CD4-positive, alpha-beta T cell treated with Interferon gamma for 1 hour (primary cell): ENCODE data around the gene CHN1.

Experiments used
- DNase-seq: peaks from one replicate; pipeline ENCODE4 v3.0.0-alpha.2; 2020

Gene CHN1

DNA sequence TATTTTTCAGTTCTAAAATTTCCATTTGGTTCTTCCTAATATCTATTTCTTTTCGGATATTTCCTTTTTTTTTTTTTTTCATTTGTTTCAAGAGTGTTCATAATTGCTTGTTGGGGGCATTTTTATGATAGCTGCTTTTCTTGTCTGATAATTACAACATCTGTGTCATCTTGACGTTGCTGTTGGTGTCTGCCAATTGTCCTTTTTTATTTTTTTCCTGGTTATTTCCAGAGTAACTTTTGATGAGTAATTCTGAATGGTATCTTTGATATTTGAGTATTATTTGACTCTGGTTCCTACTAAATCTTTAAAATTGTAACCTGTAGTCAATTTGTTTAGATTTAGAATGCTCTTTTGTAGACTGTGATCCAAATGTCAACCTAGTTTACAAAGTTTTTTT is 189.7 kb downstream of the CHN1 start:
- no peak for DNase-seq

DNA sequence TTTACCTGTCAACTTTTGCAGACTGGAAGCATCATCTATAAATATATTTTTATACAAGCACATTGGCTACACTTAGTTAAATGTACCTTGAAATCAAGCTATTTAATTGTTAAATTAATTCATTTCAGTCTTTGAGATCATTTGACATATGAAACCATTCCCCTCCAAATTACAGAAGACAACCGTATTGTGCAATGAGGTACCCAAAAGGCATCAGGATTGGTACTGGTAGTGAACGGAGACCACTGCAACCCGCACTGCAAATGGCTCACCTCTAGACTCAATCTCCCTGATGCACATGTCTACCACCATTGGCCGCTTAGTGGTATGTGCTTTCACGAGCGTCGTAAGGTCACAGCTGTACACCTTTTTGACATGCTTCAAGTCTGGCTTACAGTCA is 193.1 kb downstream of the CHN1 start:
- no peak for DNase-seq

DNA sequence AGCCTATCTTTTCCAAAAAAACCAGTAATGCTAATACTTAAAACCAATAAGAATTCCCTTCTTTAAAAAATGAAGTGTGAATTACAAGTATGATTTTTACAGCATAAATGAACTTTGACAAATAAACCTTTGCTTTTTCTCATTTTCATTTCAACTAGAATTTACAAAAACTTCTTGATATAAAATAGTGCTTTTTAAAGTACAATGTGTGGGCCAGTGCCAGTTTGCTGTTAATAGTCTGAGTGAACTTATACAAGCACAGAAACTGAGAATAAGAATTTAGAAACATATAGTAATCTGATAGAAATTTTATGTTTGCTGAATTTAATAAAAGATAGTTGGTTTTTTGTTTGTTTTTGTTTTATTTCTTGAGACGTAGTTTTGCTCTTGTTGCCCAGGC is 197.2 kb downstream of the CHN1 start:
- no peak for DNase-seq

DNA sequence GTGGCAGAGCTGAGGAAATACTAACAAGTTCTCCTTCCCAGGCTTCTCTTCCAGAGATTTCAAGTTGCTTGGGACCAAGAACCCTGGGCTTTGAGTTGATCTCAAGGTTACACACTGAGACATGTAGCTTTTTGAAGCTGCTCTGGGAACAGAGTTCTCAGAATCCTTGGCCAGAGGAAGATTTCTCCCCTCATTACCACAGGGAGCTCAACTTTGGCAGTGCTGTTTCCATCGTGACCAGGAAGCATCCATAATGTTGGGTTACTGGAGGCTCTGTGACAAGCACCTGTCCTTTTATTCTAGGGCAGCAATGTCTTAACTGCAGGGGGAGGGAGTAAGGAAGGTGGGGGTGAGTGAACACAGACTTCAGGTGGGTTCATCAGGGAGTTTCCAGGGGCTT is 199.4 kb downstream of the CHN1 start:
- DNase-seq = no peak

DNA sequence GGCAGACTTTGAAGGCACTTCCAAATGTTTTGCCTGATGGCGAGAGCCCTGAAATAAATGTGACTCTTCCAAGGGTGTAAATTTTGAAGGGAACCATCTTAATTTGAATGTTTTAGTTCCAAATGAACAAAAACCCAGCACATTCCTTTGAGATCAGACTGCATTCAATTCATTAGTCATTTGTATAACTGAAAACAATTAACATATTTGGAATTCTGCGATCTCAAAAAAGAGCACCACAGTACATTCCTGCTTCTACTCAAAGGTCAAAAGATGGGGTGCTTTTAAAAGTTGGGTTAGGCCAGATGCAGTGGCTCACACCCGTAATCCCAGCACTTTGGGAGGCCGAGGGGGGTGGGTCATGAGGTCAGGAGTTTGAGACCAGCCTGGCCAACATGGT is 202.7 kb downstream of the CHN1 start:
- DNase-seq = no peak

DNA sequence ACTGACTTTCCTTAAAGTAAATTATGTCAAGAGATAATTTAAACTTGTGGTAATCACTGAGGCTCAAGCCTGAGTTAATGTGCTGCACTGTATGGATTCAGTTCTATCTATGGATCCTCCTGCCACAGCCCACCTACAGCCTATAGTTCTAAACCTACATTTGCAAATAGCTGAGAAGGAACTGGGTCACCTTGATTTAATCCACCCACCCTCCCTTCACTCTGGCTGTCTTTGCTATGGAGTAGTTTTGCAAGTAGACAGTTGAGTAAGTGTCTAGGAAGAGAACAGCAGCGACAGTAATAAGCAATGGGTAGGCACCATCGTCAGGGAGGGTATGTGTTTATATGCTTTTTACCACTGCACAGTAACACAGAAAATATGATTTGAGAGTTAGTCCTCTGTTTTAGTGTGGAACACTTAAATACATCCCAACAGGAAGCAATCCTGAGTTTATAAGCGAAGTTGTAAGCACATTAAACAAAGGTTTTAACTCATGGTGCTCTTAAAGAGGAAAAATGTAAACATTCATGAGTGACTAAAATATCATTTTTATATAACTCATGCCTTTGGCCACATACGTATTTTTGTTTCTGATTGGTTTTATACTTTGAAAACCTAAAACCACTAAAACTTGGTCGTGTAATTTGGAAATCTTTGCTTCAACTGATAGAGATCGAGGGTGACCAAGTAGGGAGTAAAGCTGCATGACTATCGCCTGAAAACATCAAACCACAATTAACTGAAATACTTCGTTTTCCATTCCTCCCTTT is 204.6 kb downstream of the CHN1 start:
- no peak for DNase-seq

DNA sequence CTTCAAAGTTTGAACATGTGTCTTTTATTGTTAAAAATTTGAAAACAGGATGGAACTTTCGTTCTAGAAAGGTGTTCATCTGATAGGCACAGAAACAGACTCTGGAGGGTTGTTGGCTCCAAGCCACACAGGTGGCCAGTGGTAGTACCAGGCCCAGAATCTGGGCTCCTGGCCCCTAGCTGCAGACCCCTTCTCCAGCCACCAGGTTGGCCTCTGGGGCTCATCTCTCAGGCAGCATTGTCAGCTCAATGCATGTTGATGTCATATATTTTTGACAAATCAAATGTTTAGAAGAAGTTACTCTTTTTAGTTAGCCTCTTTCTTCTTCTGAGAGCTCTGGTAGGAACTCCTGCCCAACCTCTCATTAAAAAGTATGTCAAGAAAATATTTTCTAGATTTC is 206.4 kb downstream of the CHN1 start:
- no peak for DNase-seq

DNA sequence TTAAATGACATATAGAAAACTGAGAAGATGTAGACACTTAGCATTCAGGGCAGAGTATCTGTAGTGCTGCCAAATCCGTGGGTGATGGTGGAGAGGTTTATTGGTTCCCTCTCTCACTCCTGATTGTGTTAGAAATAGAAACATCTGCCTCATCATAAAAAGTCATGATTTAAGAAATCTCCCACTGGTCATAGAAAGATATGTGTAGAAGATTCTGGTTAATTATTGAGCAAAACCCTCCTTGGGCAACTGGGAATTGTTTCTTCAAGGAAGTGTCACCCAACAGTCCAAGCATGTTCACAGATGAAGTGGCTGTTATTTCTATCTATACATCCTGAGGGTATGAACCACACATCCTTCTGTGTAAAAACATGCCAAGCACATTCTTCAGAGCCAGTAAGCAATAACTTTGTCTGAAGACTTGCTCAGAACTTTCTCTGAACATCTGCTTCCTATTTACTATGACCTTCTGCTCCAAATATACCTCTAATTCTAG is 207.4 kb downstream of the CHN1 start:
- no peak for DNase-seq

DNA sequence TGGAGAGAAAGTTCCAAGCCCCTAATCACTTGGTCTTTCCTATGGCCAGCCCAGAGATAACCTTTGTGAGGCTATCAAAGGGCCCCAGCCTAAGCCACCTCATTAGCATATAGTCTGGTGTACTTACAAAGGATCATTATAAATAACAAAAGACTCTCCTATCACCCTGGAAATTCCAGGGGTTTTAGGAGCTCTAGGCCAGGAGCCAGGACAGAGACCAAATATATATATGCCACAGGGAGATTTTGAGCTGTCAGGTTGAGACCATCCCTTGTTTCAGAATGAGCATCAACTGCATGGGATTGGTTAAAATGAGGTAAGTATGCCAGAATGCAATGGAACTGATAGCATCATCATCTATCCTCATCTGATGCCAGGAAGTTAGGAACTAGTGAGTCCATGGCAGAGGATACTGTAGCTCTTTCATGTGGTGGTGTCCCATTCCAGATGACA is 208.8 kb downstream of the CHN1 start:
- DNase-seq = no peak

DNA sequence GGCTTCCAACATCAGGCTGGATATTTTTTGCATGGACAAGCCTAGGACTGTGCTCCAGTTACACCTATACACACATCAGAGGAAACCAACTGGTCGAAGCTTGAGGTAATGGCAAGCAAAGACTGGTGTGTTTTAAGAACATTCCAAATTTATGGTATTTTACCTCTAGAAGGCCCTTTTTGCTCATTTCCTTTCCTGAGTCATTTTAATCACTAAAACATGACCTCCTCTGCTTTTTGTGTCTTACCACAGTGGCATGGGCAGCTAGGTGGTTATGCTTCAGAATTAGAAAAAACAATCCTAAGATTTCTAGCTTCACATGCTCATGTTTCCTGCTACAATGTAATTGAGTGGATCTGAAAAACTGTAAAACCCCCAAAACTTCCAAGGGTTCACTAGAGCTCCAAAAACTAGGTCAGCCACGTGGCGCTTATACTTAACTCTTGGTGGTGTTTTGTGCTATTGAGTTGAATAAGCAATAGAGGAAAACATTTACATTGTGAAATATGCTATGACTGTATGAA is 210.3 kb downstream of the CHN1 start:
- no peak for DNase-seq

DNA sequence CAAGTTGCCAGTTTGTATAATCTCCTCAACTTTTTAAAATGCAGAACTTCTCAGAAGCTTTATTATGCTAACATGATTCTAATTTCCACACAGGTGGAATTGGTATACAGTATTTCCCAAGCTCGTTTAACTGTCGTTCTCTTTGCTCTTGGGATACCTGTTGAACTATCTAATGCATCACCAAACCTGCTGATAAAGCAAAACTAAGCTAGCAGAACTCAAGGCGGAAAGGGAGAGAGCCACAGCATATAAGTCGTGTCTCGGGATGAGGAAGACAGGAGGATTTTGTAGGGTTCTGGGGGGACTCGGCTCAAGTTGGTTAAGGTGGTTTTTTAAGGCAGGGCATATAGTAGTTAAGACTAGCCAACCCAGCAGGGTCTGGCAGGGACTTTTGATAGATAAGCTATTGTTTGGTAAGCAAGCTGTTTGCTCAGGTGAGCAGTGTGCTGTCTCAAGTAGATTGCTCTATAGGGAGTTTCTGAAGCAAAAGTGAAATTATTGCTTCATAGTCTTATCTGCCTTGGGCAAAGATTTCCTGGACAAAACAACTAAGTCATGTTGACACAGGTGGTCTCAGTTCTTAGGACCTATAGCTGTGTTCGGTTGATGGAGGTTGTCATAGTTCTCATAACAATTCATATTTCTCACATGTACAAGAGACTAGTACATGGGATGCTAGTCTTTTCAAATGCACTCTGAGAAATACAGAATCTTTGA is 212.7 kb downstream of the CHN1 start:
- no peak for DNase-seq

DNA sequence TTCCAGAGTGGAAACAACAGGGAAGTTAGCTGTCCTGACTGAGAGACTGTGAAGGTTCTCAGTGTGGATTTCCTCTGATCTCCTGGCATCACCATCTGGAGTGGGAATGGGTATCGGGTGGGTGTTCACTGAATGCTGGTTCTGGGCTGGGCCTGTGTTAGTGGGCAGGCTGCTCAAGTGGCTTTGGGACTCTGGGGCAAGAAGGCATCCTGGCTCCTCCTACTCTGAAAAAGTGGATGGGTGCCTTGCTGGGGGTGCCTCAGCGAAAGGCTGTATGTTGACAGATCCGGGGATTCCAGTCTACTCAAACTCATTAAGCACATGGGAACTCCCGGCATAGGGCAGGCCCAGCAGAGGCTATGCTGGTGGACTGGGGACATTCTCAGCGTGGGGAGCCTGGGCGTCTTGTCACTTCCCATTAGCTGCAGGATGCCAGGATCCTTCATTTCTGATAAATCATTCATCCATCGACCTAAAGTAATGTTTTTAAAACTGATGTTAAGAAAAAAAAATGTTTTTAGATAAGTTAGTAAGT is 213.4 kb downstream of the CHN1 start:
- DNase-seq = no peak

DNA sequence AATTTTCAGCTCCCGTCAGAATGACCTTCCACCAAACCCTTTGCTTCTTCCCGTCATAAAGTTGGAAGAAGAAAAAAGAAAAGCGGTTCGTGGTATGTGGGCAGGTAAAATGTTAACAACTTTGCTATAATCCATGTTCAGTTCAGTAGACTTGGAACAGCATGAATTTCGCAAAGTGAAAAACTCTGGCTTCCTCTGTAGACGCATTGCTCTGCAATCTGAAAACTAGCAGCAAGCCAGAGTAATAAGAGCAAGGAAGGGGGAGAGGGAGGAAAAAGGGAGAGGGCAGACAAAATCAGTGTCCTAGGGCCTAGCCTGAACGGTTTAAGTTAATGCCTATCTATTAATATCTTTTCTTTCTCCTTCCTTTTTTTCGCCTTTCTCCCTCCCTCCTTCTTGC is 214.2 kb downstream of the CHN1 start:
- DNase-seq = no peak

DNA sequence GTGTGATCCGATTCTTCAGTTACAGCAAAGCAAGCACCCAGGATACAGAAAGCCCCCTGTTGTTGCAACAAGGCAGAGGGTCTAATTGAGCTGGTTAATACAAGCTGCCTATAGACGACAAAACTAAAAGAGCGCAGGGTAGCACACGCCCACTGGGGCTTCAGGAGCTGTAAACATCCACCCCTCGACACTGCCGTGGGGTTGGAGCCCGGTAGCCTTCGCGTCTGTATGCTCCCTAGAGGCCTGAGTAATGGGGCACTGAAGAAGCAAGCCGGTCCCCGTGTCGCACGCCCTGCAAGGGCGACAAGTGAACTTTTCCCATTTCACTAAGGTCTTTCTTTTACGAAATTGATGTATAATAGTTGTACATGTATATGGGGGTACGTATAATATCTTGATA is 216.2 kb downstream of the CHN1 start:
- DNase-seq = no peak

DNA sequence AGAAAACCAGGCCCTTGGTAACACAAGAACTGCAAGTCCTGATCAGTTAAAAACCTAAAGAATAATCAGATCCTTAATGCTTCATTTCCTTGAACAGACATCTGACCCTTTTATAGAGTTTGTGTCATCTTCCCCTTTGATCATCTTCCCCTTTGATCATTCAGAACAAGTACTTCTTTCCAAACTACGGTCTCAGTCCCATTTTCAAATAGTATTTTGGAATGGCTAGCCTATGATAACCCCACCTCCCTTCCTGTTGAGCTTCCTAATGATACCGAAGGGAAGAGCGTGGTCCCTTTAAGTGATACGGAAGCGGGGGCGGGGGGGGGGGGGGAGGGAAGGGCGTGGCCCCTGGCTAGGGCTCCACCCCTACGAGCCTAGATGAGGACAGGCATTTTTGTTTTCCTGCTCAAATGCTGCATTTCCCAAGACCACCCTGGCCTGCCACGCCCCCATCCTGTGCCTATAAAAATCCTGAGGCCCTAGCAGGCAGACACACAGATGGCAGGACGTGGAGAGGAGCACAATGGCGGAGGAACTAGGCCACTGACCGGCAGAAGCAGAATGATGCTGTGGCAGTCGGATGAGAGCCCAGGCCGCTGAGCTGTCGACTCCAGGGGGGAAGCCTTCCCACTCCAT is 216.8 kb downstream of the CHN1 start:
- DNase-seq = no peak

DNA sequence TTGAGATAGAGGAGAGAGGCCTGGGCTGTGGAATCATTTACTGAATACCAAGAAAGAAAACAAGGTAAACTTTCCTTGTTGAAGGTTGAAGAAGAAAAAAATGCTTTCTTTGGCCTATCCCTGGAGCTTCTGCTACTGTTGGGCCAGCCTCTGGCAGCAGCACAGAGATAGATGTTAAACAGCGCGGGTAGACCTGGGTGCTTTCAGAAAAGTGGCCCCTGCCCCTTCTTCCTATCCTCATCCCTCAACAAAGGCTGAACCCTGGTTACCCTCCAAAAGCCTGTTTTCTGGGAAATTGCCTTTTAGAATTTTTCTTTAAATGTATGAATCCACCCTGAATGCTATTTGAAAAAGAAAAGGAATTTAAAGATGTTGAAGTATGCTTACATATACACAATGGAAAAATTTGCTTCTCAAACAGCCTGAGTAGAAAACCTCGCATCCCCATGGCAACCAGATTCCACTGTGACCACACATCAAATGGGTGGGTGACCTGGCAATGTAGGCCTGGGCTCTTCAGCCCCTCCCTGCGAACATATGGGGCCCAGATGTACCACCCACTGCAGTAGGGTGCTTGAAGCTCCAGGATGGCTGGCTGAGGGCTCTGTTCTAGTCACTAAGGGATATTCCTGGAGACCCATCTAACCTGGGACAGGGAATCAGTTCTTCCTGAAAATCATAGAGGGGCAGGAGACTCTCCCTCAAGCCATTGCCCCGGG is 217.5 kb downstream of the CHN1 start:
- no peak for DNase-seq

DNA sequence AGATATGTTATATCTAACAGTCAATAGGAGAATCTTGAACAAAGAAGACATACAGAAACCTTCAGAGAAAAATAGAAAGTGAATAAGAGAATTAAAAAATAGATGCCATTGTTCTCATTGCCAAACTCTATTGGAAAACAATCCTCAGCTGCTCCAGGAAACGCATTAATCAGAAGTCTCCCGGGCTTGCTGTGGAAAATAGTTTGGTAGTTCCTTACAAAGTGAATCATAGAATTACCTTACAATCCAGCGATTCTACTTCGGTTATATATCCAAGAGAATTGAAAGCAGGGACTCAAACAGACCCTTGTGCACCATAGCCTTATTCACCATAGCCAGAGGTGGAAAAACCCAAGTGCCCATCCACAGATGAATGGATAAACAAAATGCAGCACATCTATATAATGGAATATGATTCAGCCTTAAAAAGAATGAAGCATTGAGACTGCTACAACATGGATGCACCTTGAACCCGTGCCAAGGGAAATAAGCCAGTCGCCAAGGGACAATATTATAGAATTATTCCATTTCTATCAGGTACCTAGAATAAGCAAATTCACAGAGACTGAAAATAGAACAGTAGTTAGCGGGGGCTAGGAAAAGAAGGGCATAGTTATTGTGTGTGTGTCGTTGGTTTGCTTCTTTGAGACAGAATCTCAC is 219.0 kb downstream of the CHN1 start:
- no peak for DNase-seq

DNA sequence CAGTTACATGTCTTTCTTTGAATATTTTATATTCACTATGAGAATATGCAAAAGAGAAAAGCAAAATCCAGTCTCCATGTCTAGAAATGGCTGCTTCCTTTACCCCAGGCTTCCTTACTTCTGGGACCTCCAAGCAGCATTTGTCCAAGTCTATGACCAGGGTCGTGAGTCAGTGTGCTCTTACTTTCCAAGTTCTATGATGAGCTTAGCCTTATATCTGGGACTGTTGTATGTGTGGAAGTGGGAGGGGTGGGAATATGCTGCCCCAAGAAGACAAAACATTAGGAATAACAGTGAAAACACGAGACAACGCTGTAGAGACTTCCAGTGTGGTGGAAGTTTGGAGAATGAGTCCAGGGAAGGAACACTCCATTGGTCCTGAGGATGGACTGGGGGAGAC is 219.7 kb downstream of the CHN1 start:
- no peak for DNase-seq

DNA sequence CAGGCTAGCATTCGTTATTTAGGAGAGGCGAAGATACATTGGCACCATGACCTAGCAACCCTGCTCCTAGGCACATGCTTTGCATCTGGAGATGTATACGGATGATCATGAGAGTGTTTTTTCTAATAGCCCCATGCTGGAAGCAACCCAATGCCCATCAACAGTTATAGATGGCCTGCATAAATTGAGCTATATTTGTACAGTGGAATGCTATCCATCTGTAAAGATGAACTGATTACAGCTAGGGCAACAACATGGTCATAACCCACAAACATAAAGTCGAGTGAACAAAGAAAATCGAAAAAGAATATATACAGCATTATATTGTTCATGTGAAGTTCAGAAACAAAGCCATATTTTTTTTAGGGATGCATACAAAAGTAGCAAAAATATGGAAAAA is 220.3 kb downstream of the CHN1 start:
- no peak for DNase-seq

DNA sequence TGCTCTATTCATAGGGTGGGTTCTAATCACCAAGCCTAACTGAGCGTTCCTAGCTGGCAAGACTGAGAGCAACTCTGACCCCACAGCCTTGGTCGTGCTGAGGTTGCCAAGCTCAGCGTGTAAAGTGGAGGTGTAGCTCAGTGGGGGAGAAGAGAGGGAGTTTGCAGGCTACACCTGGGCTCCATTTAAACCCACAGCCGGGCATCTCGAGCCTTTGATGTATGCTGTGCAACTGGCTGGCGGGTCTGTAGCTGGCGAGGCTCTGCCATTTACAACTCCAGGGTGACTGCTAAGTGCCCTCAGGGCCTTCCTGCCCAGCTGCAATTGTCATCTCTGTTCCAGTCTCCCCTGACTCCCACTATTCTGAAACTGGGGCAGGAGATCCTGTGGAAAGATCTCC is 220.9 kb downstream of the CHN1 start:
- DNase-seq = no peak

DNA sequence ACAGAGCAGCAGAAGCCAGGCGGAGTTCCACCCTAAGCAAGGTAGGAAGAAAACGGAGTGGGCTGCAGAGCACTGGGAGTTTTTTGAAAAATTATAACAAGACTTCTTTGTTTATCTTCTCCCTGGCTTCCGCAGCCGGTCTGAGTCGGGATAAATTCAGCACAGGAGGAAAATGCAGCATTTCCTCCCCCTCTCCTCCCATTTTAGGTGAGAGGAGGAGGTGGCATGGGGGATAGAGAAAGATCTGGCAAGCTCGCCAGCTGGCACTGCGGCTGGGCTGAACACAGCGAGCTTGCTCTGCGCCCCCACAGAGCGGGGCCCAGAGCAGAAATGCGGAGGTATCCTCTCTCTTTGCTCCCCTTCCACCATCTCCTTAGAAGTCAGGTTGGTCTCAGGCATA is 223.2 kb downstream of the CHN1 start:
- DNase-seq = no peak

DNA sequence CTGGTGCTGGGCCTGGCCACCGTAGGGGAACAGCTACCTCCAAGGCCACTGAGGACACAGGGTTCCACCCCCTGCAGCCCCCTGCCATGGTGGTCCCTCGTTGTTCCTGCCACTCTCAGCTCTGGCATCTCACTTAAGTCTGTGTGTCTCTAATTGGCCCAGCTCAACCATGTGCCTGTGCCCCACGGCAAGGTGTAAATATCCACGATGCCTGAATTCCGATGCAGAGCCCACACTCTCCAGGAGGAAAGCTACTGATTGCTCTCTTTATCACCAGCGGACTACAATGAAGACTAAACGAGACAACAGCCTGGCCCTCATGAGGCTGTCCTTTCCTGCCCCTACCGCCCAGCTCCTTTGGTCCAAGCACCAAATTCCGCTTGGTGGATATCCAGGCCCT is 223.9 kb downstream of the CHN1 start:
- DNase-seq = no peak
